SK-N-SH treated with all-trans-retinoic acid at 6 μM for 48 hours (cell line): ENCODE data around the gene CADM1.
A peak's percentile ranks its signal among the peaks of the same experiment; 100 is the strongest.

ENCODE experiments used
- ATAC-seq: fragments of 200-7000 bp; cut with Tn5 transposase; 3 replicates; pipeline ENCODE4 v1.9.1; 2020; ENCODE audit warnings: mild to moderate bottlenecking, moderate library complexity
- ARNTL ChIP-seq: fragments of 450-650 bp; formaldehyde crosslinking; IDR thresholded peaks from 2 replicates; pipeline ENCODE4 v1.5.0; 2020; ENCODE audit warnings: low read depth, mild to moderate bottlenecking, moderate library complexity, borderline replicate concordance
- BACH2 ChIP-seq: fragments of 250-450 bp; sonication (Bioruptor Pico); IDR thresholded peaks from 2 replicates; pipeline ENCODE4 v1.9.0; 2021; ENCODE audit warnings: mild to moderate bottlenecking, borderline replicate concordance
- CSDC2 ChIP-seq: fragments of 250-450 bp; sonication (Bioruptor Pico); IDR thresholded peaks from 2 replicates; pipeline ENCODE4 v1.5.0; 2020; ENCODE audit warnings: mild to moderate bottlenecking, moderate library complexity
- ESRRG ChIP-seq: fragments of 250-450 bp; sonication (Bioruptor Pico); IDR thresholded peaks from 2 replicates; pipeline ENCODE4 v1.6.1; 2021; ENCODE audit warnings: mild to moderate bottlenecking
- GLIS3 ChIP-seq: fragments of 250-450 bp; sonication (Bioruptor Pico); IDR thresholded peaks from 2 replicates; pipeline ENCODE4 v1.5.0; 2020; ENCODE audit warnings: mild to moderate bottlenecking, moderate library complexity
- ISL1 ChIP-seq: fragments of 250-450 bp; sonication (Bioruptor Pico); IDR thresholded peaks from 2 replicates; pipeline ENCODE4 v2.1.2; 2022; ENCODE audit warnings: mild to moderate bottlenecking, moderate library complexity
- OSR1 ChIP-seq: fragments of 250-450 bp; sonication (Bioruptor Pico); IDR thresholded peaks from 2 replicates; pipeline ENCODE4 v1.8.0; 2022; ENCODE audit warnings: moderate library complexity, mild to moderate bottlenecking, inconsistent platforms
- PPARA ChIP-seq: fragments of 250-450 bp; sonication (Bioruptor Pico); IDR thresholded peaks from 2 replicates; pipeline ENCODE4 v1.5.0; 2020; ENCODE audit warnings: mild to moderate bottlenecking, borderline replicate concordance
- RARB ChIP-seq: fragments of 250-450 bp; sonication (Bioruptor Pico); IDR thresholded peaks from 2 replicates; pipeline ENCODE4 v1.8.0; 2021; ENCODE audit warnings: mild to moderate bottlenecking, moderate library complexity
- TCF4 ChIP-seq: fragments of 250-450 bp; sonication (Bioruptor Pico); IDR thresholded peaks from 2 replicates; pipeline ENCODE4 v1.8.0; 2021; ENCODE audit warnings: mild to moderate bottlenecking, moderate library complexity, borderline replicate concordance
- ZC3H10 ChIP-seq: fragments of 250-450 bp; sonication (Bioruptor Pico); IDR thresholded peaks from 2 replicates; pipeline ENCODE4 v1.5.1; 2021; ENCODE audit warnings: mild to moderate bottlenecking, moderate library complexity
- ZFP3 ChIP-seq: fragments of 250-450 bp; sonication (Bioruptor Pico); IDR thresholded peaks from 2 replicates; pipeline ENCODE4 v1.5.0; 2020; ENCODE audit warnings: mild to moderate bottlenecking, moderate library complexity
- ZFP30 ChIP-seq: fragments of 450-650 bp; formaldehyde crosslinking; IDR thresholded peaks from 2 replicates; pipeline ENCODE4 v1.5.0; 2022; ENCODE audit warnings: mild to moderate bottlenecking, moderate library complexity
- ZNF565 ChIP-seq: fragments of 450-650 bp; formaldehyde crosslinking; conservative IDR thresholded peaks from 2 replicates; pipeline ENCODE4 v1.5.0; 2020; ENCODE audit warnings: low read depth, mild to moderate bottlenecking, moderate library complexity
- ZNF70 ChIP-seq: fragments of 450-650 bp; formaldehyde crosslinking; IDR thresholded peaks from 2 replicates; pipeline ENCODE4 v1.5.0; 2020; ENCODE audit warnings: mild to moderate bottlenecking, moderate library complexity
- TF ChIP-seq, protein P1 (sequence below): fragments of 250-450 bp; sonication (Bioruptor Pico); IDR thresholded peaks from 2 replicates; pipeline ENCODE4 v1.5.1; 2020; ENCODE audit warnings: low read depth, mild to moderate bottlenecking, moderate library complexity
- TF ChIP-seq, protein P2 (sequence below): fragments of 250-450 bp; sonication (Bioruptor Pico); IDR thresholded peaks from 2 replicates; pipeline ENCODE4 v1.5.1; 2021; ENCODE audit warnings: mild to moderate bottlenecking, moderate library complexity
- TF ChIP-seq, protein P3 (sequence below): fragments of 250-450 bp; sonication (Bioruptor Pico); IDR thresholded peaks from 2 replicates; pipeline ENCODE4 v1.8.0; 2020; ENCODE audit warnings: mild to moderate bottlenecking, moderate library complexity, borderline replicate concordance
- TF ChIP-seq, protein P4 (sequence below): fragments of 250-450 bp; sonication (Bioruptor Pico); IDR thresholded peaks from 2 replicates; pipeline ENCODE4 v1.8.0; 2021; ENCODE audit warnings: low read depth, mild to moderate bottlenecking, moderate library complexity, borderline replicate concordance
- TF ChIP-seq, protein P5 (sequence below): fragments of 250-450 bp; sonication (Bioruptor Pico); IDR thresholded peaks from 2 replicates; pipeline ENCODE4 v1.5.0; 2020; ENCODE audit warnings: mild to moderate bottlenecking, moderate library complexity

CADM1 gene

DNA sequence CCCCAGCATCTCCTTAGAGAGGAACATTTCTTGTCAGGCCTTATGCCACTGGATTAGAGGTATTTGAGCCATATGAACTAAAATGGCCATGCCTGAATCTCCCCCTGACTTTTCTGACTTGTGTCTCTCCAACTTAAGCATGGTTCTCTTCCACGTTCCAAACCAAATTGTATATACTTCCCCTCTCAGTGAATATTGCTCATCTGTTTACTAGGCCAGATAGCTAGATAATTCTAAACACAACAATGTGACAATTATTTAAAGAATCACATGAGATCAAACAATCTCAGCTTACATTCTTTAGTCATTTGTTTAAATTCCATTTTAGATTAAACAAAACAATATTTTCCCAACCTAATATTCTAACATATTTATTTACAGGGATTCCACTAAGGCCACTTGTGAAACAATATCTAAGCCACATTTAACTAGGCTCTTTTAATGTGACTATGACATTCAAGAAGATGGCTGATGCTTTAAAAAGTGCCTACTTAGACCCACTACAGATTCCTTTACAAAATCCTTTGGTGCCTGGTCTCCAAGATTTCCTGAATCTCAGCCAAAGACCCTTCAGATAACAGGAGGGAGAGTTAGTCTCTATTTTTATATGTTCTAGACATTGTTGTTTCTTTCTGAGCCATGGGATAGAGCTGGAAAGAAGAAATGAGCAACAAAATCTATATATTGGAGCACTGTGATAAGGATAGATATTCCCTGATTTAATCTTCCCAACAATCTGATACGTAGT is 105.7 kb downstream of the CADM1 start:
- no peak for ATAC-seq
- TF ChIP-seq, protein P1, sequence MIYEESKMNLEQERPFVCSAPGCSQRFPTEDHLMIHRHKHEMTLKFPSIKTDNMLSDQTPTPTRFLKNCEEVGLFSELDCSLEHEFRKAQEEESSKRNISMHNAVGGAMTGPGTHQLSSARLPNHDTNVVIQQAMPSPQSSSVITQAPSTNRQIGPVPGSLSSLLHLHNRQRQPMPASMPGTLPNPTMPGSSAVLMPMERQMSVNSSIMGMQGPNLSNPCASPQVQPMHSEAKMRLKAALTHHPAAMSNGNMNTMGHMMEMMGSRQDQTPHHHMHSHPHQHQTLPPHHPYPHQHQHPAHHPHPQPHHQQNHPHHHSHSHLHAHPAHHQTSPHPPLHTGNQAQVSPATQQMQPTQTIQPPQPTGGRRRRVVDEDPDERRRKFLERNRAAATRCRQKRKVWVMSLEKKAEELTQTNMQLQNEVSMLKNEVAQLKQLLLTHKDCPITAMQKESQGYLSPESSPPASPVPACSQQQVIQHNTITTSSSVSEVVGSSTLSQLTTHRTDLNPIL (CRISPR knock-in tag): no peak
- TF ChIP-seq ZFP30 (CRISPR knock-in tag) (no peak), CSDC2 (CRISPR knock-in tag) (no peak), ZNF70 (no peak), BACH2 (CRISPR knock-in tag) (no peak), ESRRG (CRISPR knock-in tag) (no peak), TCF4 (CRISPR knock-in tag) (no peak), ISL1 (no peak), PPARA (CRISPR knock-in tag) (no peak), ARNTL (CRISPR knock-in tag) (no peak), ZC3H10 (no peak)
- TF ChIP-seq, protein P2, sequence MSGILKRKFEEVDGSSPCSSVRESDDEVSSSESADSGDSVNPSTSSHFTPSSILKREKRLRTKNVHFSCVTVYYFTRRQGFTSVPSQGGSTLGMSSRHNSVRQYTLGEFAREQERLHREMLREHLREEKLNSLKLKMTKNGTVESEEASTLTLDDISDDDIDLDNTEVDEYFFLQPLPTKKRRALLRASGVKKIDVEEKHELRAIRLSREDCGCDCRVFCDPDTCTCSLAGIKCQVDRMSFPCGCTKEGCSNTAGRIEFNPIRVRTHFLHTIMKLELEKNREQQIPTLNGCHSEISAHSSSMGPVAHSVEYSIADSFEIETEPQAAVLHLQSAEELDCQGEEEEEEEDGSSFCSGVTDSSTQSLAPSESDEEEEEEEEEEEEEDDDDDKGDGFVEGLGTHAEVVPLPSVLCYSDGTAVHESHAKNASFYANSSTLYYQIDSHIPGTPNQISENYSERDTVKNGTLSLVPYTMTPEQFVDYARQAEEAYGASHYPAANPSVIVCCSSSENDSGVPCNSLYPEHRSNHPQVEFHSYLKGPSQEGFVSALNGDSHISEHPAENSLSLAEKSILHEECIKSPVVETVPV (CRISPR knock-in tag): no peak
- TF ChIP-seq, all 23 proteins: peak for 0

DNA sequence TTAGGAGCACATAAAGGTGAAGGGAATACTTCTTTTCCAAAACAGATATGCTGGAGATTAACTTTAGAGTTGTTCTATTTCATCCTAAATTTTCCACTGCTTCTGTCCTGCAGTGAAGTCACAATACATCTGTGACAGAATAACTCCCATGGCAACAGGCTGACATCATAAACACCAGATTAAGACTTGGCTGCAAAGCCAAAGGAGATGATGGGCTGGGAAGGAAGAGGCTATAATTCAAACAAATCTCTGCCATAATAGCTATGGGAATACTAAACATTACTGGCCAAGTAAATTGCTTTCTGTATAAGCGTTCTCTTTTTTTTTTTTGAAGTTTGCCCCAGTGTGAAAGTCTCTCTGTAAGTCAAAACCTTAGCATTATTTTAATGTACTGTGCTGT is 107.7 kb downstream of the CADM1 start:
- ATAC-seq: no peak
- TF ChIP-seq, protein P3, sequence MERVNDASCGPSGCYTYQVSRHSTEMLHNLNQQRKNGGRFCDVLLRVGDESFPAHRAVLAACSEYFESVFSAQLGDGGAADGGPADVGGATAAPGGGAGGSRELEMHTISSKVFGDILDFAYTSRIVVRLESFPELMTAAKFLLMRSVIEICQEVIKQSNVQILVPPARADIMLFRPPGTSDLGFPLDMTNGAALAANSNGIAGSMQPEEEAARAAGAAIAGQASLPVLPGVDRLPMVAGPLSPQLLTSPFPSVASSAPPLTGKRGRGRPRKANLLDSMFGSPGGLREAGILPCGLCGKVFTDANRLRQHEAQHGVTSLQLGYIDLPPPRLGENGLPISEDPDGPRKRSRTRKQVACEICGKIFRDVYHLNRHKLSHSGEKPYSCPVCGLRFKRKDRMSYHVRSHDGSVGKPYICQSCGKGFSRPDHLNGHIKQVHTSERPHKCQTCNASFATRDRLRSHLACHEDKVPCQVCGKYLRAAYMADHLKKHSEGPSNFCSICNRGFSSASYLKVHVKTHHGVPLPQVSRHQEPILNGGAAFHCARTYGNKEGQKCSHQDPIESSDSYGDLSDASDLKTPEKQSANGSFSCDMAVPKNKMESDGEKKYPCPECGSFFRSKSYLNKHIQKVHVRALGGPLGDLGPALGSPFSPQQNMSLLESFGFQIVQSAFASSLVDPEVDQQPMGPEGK (CRISPR knock-in tag): no peak
- TF ChIP-seq ZNF70 (no peak), PPARA (CRISPR knock-in tag) (no peak), ARNTL (CRISPR knock-in tag) (no peak), ISL1 (no peak)
- TF ChIP-seq, all 23 proteins: peak for 0

DNA sequence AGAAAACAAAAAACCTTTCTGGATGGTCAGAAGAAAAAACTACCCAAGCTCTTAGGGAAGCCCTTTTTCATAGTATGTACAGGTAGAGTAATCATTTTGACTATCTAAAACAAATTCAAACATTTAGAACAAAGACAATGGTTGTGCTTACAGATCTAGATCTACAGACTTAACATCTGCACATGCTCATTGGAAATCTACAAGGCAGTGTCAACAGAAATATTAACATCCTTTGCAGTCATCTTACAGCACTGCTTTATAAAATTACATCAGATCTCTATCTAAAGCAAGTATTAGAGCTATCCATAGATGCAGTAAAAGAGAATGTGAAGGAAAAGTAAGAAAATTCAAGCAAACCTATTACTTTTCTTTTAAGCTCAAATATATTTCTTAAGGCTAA is 110.3 kb downstream of the CADM1 start:
- ATAC-seq: no peak
- TF ChIP-seq, protein P2 (CRISPR knock-in tag): no peak
- TF ChIP-seq TCF4 (CRISPR knock-in tag): peak; percentile 48; the same call in 1 of the 2 replicates

DNA sequence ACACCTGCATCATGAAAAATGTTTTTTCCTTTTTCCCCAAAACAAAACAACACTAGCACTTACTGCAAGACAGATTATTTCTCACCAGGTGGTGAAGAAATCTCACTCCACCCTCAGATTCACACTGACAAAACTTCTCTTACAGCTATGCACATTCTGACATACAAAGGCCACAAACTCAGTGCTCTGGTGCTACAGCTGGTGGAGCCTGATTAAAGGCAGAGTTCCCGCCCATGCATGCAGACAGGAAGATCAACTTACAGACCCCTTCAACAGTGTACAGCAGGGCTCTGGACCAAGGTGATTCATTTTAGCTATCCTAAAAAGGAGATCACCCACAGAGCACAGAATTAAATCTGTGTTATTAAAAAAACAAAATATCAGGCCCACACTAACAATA is 112.6 kb downstream of the CADM1 start:
- TF ChIP-seq ISL1 (no peak), OSR1 (no peak), RARB (CRISPR knock-in tag) (no peak), GLIS3 (CRISPR knock-in tag) (no peak), ZNF70 (no peak)
- TF ChIP-seq, all 23 proteins: peak for 0
- ATAC-seq: no peak

DNA sequence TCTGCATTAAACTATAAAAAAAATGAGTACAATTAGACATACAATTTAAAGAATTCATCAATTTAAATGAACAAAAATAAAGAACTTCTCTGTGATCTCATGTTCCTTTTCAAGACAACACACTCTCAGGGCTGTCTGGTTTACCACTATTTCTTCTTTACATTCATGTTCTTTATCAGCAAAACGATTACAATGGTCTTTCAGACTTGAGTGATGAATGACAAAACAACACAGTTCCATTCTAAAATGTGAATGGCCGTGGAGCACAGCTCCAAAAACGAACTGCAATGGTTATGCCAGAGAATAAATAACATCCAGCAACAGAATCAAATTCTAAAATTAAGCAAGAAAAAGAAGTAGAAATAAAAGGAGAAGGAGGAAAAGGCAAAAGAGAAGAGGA is 113.1 kb downstream of the CADM1 start:
- no peak for ATAC-seq
- TF ChIP-seq ZNF565 (CRISPR knock-in tag): no peak
- TF ChIP-seq ZFP30 (CRISPR knock-in tag): no peak
- TF ChIP-seq BACH2 (CRISPR knock-in tag): no peak
- TF ChIP-seq ZFP3 (CRISPR knock-in tag): no peak
- no peak for TF ChIP-seq ESRRG (CRISPR knock-in tag)
- TF ChIP-seq ARNTL (CRISPR knock-in tag): no peak
- no peak for TF ChIP-seq CSDC2 (CRISPR knock-in tag)
- TF ChIP-seq, protein P4, sequence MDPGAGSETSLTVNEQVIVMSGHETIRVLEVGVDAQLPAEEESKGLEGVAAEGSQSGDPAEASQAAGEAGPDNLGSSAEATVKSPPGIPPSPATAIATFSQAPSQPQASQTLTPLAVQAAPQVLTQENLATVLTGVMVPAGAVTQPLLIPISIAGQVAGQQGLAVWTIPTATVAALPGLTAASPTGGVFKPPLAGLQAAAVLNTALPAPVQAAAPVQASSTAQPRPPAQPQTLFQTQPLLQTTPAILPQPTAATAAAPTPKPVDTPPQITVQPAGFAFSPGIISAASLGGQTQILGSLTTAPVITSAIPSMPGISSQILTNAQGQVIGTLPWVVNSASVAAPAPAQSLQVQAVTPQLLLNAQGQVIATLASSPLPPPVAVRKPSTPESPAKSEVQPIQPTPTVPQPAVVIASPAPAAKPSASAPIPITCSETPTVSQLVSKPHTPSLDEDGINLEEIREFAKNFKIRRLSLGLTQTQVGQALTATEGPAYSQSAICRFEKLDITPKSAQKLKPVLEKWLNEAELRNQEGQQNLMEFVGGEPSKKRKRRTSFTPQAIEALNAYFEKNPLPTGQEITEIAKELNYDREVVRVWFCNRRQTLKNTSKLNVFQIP: no peak
- TF ChIP-seq, protein P2 (CRISPR knock-in tag): no peak
- TF ChIP-seq, protein P5, sequence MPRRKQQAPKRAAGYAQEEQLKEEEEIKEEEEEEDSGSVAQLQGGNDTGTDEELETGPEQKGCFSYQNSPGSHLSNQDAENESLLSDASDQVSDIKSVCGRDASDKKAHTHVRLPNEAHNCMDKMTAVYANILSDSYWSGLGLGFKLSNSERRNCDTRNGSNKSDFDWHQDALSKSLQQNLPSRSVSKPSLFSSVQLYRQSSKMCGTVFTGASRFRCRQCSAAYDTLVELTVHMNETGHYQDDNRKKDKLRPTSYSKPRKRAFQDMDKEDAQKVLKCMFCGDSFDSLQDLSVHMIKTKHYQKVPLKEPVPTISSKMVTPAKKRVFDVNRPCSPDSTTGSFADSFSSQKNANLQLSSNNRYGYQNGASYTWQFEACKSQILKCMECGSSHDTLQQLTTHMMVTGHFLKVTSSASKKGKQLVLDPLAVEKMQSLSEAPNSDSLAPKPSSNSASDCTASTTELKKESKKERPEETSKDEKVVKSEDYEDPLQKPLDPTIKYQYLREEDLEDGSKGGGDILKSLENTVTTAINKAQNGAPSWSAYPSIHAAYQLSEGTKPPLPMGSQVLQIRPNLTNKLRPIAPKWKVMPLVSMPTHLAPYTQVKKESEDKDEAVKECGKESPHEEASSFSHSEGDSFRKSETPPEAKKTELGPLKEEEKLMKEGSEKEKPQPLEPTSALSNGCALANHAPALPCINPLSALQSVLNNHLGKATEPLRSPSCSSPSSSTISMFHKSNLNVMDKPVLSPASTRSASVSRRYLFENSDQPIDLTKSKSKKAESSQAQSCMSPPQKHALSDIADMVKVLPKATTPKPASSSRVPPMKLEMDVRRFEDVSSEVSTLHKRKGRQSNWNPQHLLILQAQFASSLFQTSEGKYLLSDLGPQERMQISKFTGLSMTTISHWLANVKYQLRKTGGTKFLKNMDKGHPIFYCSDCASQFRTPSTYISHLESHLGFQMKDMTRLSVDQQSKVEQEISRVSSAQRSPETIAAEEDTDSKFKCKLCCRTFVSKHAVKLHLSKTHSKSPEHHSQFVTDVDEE (CRISPR knock-in tag): no peak
- no peak for TF ChIP-seq RARB (CRISPR knock-in tag)
